Central memory CD4-positive, alpha-beta T cell (primary cell): Measurements from ENCODE around the gene ASPG.
A peak's percentile ranks its signal among the peaks of the same experiment; 100 is the strongest.

ENCODE experiments used
- DNase-seq: peaks from one replicate; pipeline ENCODE4 v3.0.0; 2022

Gene ASPG

GRCh38 chr14:104076743-104077142 is 8.8 kb upstream of the ASPG start:
- peak; percentile 35 for DNase-seq

- peak; percentile 81 for DNase-seq
Measured at GRCh38 chr14:104078031-104078455, 7.5 kb upstream of the ASPG start.

DNA sequence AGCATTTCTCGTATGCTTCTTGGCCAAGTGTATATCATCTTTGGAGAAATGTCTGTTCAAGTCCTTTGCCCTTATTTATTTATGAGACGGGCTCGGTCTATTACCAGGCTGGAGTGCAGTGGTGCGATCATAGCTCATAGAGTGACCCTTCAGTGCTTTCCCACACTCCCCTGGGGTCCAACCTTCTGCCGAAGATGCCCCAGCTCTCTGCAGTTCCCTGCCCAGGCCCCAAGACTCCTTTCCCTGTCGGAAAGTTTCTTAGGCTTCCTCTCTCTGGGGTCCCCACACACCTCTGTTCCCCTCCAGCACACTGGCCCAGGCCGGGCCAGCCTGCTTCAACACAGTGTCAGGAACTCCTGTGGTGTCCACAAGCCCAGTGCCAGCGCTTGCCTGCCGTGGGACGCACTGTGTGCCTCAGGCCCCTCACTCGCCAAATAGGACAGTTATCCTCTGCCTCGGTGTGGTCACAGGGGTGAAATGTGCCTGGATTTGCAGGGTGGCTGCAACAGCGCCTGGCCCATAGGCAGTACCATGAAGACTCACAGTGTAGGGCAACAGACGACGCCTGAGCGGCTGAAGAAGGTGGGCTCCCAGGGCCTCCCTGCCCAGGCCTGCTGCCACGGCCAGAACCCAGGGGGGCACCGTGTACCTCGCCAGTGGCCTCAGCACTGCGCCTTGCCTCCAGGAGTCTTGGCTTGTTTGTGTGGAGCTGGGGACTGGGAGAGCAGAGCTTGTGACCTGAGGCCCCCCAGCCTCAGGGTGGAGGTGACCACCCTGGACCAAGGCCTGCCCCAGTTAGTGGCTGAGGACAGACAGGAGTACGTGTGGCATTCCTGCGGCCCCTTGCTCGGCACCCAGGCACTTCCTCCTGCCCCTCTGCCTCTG is 4.9 kb upstream of the ASPG start:
- DNase-seq, result no peak

DNA sequence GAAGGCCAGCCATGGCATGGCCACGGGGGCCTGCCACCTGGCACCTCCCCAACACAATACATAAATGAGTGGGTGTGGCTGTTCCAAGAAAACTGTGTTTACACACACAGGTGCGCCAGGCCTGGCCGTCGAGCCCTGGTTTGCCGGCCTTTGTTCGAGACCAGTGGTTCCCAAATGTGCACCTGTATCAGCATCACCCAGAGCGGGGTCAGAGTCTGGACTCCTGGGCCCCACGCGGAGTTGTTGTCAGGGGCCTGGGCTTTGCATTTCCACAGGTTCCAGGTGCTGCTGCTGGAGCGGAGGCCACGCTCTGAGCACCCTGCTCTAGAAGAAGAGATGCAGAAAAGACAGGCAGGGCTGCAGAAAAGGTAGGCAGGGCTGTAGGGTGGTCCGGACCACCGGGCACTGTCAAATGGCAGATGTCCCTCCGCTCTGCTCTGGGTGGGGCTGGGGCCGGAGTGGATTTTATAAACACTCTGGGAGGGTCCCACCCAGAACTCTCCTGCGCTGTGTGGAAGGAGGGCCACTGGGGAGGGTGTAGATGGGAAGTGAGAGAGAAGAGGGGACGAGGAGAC is 4.2 kb upstream of the ASPG start:
- no peak for DNase-seq

- DNase-seq, result no peak
Measured at GRCh38 chr14:104081951-104082464, 3.5 kb upstream of the ASPG start.

- no peak for DNase-seq
Measured at GRCh38 chr14:104082807-104083206, 2.7 kb upstream of the ASPG start.

GRCh38 chr14:104084251-104085002 is 1.1 kb upstream of the ASPG start:
- no peak for DNase-seq

- DNase-seq, result no peak
Measured at GRCh38 chr14:104085889-104086201, 345 bp downstream of the ASPG start.

DNA sequence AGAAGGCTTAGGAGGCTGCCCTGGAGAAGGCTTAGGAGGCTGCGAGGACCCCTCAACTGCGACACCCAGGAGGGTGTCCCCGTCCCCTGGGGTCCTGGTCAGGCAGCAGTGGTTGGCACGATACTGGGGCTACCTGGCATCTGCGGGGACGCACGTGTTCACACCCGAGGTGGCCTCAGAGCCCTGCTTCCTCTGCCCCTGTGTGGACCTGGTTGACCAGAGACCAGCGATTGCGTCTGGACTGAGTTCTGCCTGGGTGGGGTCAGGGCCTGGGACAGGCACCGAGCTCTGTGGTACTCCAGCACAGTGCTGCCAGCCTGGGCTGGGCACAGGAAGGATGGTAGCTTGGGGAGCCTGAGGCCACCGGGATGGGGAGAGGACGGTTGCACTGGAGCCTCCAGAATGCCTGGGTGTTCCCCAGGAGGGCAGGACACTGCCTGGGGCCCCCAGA is 735 bp downstream of the ASPG start:
- DNase-seq, result no peak

DNA sequence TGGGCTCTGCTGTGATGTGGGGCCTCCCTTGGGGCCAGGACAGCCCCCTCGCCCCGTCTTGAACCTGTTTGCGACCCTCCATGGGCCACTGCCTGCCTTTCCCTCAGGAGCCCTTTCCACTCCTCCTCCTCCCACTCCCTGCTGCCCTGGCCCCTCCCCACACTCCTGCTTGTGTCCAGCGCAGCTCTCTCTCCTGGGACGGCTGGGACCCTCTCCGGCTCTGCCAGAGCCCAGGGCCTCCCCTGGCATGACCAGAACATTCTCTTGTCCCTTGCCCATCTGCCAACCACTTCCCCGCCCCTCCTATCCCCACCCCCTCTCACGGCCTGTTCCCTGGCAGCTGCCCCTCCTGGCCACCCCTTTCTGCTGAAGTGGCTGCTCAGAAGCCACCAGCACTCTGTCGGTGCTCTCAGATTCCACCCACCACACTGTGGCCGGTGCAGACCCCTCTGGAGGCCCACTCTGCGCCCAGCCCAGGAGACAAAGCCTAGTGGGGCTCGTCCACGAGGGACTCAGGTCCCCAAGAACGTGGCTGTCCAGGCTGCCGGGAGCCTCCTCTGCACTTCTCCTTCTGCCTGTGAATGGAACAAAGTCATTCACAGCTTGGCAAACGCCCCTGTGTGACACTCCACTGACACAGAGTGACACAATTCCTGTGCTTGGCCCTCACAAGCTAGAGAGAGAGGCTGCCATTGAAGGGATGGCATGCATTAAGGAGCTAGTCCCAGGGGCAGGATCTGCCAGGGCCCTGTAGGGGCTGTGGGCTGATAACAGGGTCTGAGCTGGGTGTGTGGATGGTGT is 1.4 kb downstream of the ASPG start:
- no peak for DNase-seq

- DNase-seq, result no peak
Measured at GRCh38 chr14:104087505-104087904, 2.0 kb downstream of the ASPG start.

- no peak for DNase-seq
Measured at GRCh38 chr14:104087981-104088850, 2.7 kb downstream of the ASPG start.

GRCh38 chr14:104090071-104090748 is 4.7 kb downstream of the ASPG start:
- DNase-seq, result no peak

DNA sequence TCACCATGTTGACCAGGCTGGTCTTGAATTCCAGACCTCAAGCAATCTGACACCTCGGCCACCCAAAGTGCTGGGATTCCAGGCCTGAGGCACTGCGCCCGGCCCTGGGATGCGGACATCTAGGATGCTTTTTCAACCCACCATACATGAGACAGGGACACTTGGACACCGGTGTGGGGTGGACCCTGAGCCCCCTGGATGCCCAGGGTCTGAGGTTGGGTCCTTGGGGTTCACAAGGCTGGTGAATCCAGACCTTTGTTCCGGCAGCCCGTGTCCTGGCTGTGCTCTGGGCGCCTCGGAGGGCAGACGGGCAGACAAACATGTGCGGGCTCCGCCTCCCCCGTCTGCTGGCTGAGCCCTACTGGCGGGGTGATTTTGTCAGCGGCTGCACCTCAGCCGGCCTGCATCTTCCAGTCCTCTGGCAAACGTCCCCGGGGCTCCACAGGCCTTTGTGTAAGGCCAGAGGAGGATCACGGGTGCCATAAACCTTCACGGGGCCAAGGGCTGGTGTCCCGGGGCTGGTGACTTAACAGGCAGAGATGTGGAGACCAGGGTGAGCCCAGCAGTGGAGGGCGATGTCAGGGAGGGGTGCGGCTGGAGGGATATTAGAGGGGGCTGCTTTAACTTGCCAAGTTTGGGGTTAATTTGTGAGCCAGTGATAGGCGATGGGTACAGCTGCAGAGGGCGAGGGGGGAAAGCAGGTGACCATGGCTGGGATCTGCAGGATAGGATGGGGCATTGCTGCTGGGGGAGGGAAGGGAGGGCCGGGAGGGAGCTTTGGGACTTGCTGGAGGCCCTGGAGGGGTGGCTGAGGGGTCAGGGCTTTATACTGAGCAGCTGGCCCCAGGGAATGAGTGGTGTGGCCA is 5.8 kb downstream of the ASPG start:
- no peak for DNase-seq

DNA sequence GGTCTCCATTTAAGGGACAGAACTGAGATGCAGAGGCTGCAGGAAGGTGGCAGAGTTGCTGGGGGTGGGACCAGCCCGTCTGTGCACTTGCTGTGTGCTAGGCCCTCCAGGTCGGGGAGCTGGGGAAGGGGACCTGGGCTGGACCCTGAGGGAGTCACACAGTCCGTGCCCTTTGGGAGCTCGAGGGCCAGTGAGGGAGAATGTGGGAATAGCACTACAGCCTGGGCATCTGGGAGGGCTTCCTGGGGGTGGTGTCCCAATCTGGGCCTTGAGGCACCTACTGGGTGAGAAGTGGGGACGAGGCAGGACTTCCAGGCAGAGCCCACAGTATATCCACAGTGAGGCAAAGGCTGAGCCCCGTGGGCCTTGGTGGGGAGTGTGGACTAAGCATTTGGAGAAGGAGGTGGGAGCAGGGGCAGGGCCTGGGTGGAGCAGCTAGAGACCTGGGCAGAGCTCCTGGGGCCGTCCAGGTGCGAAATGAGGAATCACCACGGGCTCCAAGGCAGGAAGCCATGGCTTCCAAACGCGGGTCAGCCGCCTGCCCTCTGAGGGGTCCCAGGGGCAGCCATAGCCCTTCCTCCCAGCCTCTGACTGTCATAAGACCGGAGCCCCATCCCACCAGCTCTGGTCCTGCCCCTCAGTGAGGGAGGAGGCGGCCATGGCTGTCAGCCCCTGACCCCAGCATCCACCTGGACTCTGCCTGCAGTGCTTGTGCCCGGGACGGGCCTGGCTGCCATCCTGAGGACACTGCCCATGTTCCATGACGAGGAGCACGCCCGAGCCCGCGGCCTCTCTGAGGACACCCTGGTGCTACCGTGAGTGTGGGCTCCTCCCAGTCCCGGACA is 6.6 kb downstream of the ASPG start:
- no peak for DNase-seq

- DNase-seq, result no peak
Measured at GRCh38 chr14:104092931-104093365, 7.4 kb downstream of the ASPG start.

GRCh38 chr14:104093366-104094055 is 8.0 kb downstream of the ASPG start:
- no peak for DNase-seq

DNA sequence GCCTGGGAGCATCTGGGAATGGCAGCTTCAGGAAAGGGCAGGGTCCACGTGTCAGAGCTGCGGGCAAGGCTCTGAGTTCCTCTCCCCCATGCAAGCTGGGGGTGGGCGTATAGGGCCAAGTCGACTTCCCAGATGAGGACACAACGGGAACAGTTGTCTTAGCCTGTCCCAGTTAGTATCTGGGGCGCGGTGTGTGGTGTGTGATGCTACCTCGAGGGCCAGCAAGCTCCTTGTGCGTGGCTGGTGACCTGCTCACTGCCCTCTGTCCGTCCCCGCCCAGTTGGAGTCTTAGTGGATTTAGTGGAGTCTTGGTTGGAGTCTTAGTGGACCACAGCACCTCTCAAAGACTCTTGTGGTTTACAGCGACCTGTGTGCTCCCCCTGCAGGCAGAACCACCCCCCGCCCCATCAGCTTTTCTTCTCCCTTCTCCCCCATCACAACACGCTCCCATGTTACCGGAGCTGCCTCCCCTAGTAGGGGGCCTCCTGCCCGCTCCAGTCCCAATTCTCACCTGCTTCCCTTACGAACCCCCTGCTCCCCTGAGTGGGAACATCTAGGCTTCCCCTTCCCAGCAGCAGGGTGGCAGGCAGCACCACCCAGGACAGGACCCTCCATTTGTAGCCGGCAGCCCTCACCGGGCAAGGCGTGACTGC is 8.7 kb downstream of the ASPG start:
- DNase-seq, result no peak
